ENCODE results near the gene PTAFR. TPM values are rescaled to one million over a fixed set of nuclear protein-coding genes. Genes with fewer than 3 reads are reported as not detected.

The PTAFR gene, protein sequence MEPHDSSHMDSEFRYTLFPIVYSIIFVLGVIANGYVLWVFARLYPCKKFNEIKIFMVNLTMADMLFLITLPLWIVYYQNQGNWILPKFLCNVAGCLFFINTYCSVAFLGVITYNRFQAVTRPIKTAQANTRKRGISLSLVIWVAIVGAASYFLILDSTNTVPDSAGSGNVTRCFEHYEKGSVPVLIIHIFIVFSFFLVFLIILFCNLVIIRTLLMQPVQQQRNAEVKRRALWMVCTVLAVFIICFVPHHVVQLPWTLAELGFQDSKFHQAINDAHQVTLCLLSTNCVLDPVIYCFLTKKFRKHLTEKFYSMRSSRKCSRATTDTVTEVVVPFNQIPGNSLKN
- total RNA-seq: 1.5 TPM
- long read RNA-seq, full-length matches to known transcripts: 1 of 2 reads
- long read RNA-seq, partial matches to known transcripts: 0 of 2 reads
- long read RNA-seq, other reads (novel, unspliced or antisense): 1 of 2 reads

DNA sequence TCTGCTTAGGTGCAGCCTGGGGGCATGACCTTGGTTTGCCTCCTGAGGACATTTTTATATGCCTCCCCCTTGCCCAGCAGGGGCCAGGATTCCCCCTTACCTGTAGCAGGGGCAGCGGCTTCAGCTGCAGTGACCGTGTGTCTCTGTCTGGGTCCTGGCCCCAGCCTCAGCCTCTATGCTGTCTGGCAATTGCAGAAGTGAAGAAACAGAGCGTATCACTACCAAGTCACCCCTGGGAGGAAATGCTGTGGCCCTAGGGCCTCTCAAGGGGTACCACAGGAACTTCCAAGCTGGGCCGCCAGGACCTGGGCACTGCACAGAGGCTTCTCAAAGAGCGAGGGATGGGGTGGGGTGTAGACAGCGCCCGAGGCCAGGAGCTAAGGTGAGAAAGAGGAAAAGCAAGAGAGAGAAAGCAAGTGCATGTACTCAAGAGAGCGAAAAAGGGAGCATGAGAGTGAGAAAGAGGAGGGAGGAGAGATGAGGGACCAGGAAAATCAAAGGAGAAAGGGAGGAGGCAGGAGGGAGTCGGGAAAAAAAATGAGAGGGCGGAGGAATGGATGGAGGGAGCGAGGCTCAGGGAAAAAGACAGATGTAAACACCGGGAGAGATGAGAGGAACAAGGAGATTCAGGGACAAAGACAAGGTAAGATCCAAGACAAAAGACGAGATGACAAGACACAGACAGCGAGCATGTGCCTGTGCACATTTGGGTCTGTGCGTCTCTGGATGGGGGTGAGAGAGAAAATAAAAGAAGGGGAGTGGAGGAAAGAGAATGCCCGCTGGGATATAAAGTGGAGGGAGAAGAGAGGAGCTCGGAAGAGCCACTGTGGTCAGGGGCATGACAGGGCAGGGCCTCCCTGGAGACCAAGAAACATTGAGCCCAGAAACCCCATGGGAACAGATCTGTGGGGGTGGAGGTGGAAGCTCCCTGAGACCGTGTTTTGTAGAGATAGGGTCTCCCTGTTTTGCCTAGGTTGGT is at the start of gene PTAFR:
TSS of gene PTAFR (minus strand) at position 199 of the 979 bp plus-strand sequence. CDS start 25,669 bp downstream, outside the sequence.
- Histone ChIP-seq H3K27me3 (ENCODE audit: low read depth) (no peaks in the 10 kb centered on the region), H3K27ac (replicated peaks) (peak within 1 kb of the TSS; percentile 33), H3K4me1 (peaks cover 23% of the 10 kb centered on the region), H3K36me3 (no peaks in the 10 kb centered on the region), H3K4me3 (peak within 1 kb of the TSS; percentile 37), H3K9me3 (replicated peaks) (no peaks in the 10 kb centered on the region)
- TF ChIP-seq, protein P1, sequence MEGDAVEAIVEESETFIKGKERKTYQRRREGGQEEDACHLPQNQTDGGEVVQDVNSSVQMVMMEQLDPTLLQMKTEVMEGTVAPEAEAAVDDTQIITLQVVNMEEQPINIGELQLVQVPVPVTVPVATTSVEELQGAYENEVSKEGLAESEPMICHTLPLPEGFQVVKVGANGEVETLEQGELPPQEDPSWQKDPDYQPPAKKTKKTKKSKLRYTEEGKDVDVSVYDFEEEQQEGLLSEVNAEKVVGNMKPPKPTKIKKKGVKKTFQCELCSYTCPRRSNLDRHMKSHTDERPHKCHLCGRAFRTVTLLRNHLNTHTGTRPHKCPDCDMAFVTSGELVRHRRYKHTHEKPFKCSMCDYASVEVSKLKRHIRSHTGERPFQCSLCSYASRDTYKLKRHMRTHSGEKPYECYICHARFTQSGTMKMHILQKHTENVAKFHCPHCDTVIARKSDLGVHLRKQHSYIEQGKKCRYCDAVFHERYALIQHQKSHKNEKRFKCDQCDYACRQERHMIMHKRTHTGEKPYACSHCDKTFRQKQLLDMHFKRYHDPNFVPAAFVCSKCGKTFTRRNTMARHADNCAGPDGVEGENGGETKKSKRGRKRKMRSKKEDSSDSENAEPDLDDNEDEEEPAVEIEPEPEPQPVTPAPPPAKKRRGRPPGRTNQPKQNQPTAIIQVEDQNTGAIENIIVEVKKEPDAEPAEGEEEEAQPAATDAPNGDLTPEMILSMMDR (IDR thresholded peaks at IDR 0.05; ENCODE audit: borderline replicate concordance): no peak
- no peak for DNase-seq
- intact Hi-C loops (cut with micrococcal nuclease): no loop called here

DNA sequence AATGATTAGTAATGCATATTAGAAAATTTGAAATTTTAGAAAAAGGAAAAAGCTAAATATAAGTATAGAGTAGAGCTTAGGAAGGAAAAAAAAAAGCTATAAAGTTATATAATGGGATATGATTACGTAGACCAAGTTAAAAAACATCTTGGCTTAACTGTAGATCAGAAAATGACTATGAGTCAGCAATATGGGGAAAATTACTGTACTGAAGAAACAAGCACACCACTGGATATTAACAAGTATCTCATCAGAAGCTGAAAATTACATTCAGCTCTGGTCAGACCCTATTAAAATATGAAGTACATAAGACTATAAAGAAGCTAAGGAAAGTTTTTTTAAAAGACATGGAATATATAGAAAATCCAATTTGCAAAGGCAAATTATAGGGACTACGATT is 36.8 kb upstream of the PTAFR start:
- TF ChIP-seq, protein P1 (IDR thresholded peaks at IDR 0.05; ENCODE audit: borderline replicate concordance): no peak
- no peak overlapping the region for H3K27ac ChIP-seq (replicated peaks)
- no peak overlapping the region for H3K4me3 ChIP-seq
- H3K36me3 ChIP-seq: peaks cover 62% of the 10 kb centered on the region
- intact Hi-C loops (cut with micrococcal nuclease): loop anchor here (10.0 kb wide), 1 partner anchor 119 kb away; no protein-coding TSS in a partner anchor
- H3K4me1 ChIP-seq: no peaks in the 10 kb centered on the region
- H3K9me3 ChIP-seq (replicated peaks): no peaks in the 10 kb centered on the region
- no peaks in the 10 kb centered on the region for H3K27me3 ChIP-seq (ENCODE audit: low read depth)
- DNase-seq: no peak

DNA sequence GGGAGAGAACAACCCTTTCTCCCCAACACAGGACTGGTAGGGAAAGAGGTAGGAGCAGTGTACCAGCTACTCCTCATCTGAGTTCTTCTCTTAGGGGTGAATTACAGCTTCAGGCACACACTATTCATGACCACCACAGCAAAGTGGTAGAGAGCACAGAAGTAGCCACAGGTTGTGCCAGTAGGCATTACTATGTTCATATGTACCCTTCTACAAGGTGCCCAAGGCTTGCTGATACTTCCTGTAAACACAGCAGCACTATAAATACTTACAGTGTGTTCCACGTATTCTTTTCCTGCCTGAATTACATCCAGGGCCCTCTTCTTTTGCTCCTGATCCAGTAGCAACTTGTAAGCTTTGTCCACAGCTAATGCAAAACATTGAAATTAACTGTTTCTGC is 33.2 kb upstream of the PTAFR start:
- DNase-seq: no peak
- Histone ChIP-seq H3K27ac (replicated peaks) (no peak overlapping the region), H3K36me3 (peaks cover 88% of the 10 kb centered on the region), H3K9me3 (replicated peaks) (no peaks in the 10 kb centered on the region), H3K4me3 (no peak overlapping the region), H3K4me1 (no peaks in the 10 kb centered on the region), H3K27me3 (ENCODE audit: low read depth) (no peaks in the 10 kb centered on the region)
- TF ChIP-seq, protein P1 (IDR thresholded peaks at IDR 0.05; ENCODE audit: borderline replicate concordance): no peak
- intact Hi-C loops (cut with micrococcal nuclease): loop anchor here (10.0 kb wide), 1 partner anchor 115 kb away; no protein-coding TSS in a partner anchor

DNA sequence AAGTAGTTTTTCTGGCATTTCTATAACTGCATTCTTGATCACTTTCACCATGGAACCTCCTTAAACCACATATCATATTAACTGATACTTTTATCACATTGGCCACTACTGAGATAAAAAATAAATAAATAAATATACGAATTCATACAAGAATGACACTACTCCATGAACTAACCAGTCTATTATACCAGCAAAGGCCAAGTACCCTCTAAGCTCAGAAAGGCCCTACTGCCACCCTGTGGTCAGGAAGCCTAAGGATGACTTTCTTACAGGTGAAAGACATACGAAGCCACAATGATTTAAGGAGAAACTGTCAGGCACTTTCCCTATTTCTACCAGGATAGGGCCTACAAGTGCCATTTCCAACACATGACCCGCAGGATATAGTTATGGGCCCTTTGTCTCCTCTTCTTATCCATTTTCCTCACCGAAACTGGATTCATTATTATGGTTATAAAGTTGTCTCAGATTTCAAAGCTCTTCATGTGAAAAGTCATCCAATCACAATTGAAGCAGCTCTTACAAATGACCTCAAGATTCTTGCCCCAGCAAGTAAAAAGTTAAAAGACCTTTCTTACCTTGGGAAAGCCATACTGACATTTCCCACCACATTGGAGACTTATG is 32.4 kb upstream of the PTAFR start:
- Histone ChIP-seq H3K27me3 (ENCODE audit: low read depth) (no peaks in the 10 kb centered on the region), H3K4me1 (no peaks in the 10 kb centered on the region), H3K9me3 (replicated peaks) (no peaks in the 10 kb centered on the region), H3K36me3 (peaks cover 88% of the 10 kb centered on the region), H3K4me3 (no peak overlapping the region), H3K27ac (replicated peaks) (no peak overlapping the region)
- intact Hi-C loops (cut with micrococcal nuclease): no loop called here
- peak; percentile 28 for DNase-seq
- TF ChIP-seq, protein P1 (IDR thresholded peaks at IDR 0.05; ENCODE audit: borderline replicate concordance): peak; percentile 80

DNA sequence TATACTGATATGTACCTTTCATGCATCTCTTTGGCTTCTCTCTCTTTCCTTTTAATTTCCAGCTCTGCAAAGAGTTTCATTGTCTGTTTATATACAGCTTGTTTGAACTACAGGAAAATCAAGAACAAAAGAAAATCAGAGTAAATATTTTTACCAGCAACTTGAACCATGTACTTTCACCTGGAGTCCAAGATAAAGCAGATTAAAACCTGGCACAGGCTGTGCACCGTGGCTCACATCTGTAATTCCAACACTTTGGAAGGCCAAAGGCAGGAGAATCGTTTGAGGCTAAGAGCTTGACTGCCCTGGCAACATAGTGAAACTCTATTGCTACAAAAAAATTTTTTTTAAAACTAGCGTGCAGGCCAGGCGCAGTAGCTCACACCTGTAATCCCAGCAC is 28.8 kb upstream of the PTAFR start:
- intact Hi-C loops (cut with micrococcal nuclease): no loop called here
- Histone ChIP-seq H3K9me3 (replicated peaks) (no peaks in the 10 kb centered on the region), H3K4me1 (no peaks in the 10 kb centered on the region), H3K4me3 (no peak overlapping the region), H3K36me3 (peaks cover 96% of the 10 kb centered on the region), H3K27ac (replicated peaks) (no peak overlapping the region), H3K27me3 (ENCODE audit: low read depth) (no peaks in the 10 kb centered on the region)
- DNase-seq: no peak
- TF ChIP-seq, protein P1 (IDR thresholded peaks at IDR 0.05; ENCODE audit: borderline replicate concordance): no peak

Measured in left ventricle myocardium inferior (tissue), 1 donor.